UCSD-AML1 (cell line): ENCODE results near the gene ARHGAP28.

Experiments used
- DNase-seq: peaks from one replicate; lab custom pipeline; 2025; ENCODE audit not compliant: unreplicated experiment; lab: John Stamatoyannopoulos, UW

Gene ARHGAP28

GRCh38 chr18:6729247-6730091 is at the start of gene ARHGAP28:
Gene ARHGAP28 (plus strand): TSS chr18:6729716. CDS start chr18:6729822, 106 bp downstream.
- peak; percentile 19 for DNase-seq

GRCh38 chr18:6681331-6681875 is 48.1 kb upstream of the ARHGAP28 start:
- DNase-seq = no peak

GRCh38 chr18:6682437-6683111 is 46.9 kb upstream of the ARHGAP28 start:
- DNase-seq = no peak

- DNase-seq = no peak
Observed at GRCh38 chr18:6683112-6683876, 46.2 kb upstream of the ARHGAP28 start.

- DNase-seq = no peak
Observed at GRCh38 chr18:6687676-6688075, 41.8 kb upstream of the ARHGAP28 start.

GRCh38 chr18:6708890-6709289 is 20.6 kb upstream of the ARHGAP28 start:
- no peak for DNase-seq

GRCh38 chr18:6711467-6711866 is 18.0 kb upstream of the ARHGAP28 start:
- DNase-seq = no peak

GRCh38 chr18:6712401-6712800 is 17.1 kb upstream of the ARHGAP28 start:
- DNase-seq = no peak

GRCh38 chr18:6714010-6714409 is 15.5 kb upstream of the ARHGAP28 start:
- no peak for DNase-seq

- DNase-seq = no peak
Observed at GRCh38 chr18:6718267-6718666, 11.2 kb upstream of the ARHGAP28 start.

- no peak for DNase-seq
Observed at GRCh38 chr18:6719098-6719846, 10.2 kb upstream of the ARHGAP28 start.

GRCh38 chr18:6719910-6720683 is 9.4 kb upstream of the ARHGAP28 start:
- no peak for DNase-seq

- no peak for DNase-seq
Observed at GRCh38 chr18:6721755-6722154, 7.8 kb upstream of the ARHGAP28 start.

GRCh38 chr18:6722690-6723089 is 6.8 kb upstream of the ARHGAP28 start:
- DNase-seq = no peak

- DNase-seq = no peak
Observed at GRCh38 chr18:6724331-6724730, 5.2 kb upstream of the ARHGAP28 start.

GRCh38 chr18:6728331-6728730 is 1.2 kb upstream of the ARHGAP28 start:
- no peak for DNase-seq

GRCh38 chr18:6728809-6729246 is 688 bp upstream of the ARHGAP28 start:
- no peak for DNase-seq

GRCh38 chr18:6730416-6731221 is 1.1 kb downstream of the ARHGAP28 start:
- DNase-seq = no peak

GRCh38 chr18:6731222-6731596 is 1.7 kb downstream of the ARHGAP28 start:
- no peak for DNase-seq
